GM12801 (cell line): Measurements from ENCODE around the gene ZBTB20.

Experiments used
- CTCF ChIP-seq: IDR thresholded peaks from one replicate; pipeline ENCODE4 v1.5.1; 2011; ENCODE audit warnings: control low read depth; ENCODE audit not compliant: insufficient read length; ENCODE audit errors: extremely low read depth

Gene ZBTB20

GRCh38 chr3:114572364-114573062 is 574.6 kb downstream of the ZBTB20 start:
- no peak for TF ChIP-seq CTCF

GRCh38 chr3:114571363-114571762 is 575.7 kb downstream of the ZBTB20 start:
- TF ChIP-seq CTCF, result no peak

GRCh38 chr3:114569186-114569585 is 577.9 kb downstream of the ZBTB20 start:
- no peak for TF ChIP-seq CTCF

GRCh38 chr3:114567771-114568170 is 579.3 kb downstream of the ZBTB20 start:
- no peak for TF ChIP-seq CTCF

- TF ChIP-seq CTCF, result no peak
Observed at GRCh38 chr3:114566767-114567166, 580.3 kb downstream of the ZBTB20 start.

- TF ChIP-seq CTCF, result no peak
Observed at GRCh38 chr3:114566162-114566755, 580.8 kb downstream of the ZBTB20 start.

GRCh38 chr3:114565216-114565615 is 581.9 kb downstream of the ZBTB20 start:
- no peak for TF ChIP-seq CTCF
